GM13976 (cell line): ENCODE results near the gene KRT85.

ENCODE experiments used
- DNase-seq: peaks from one replicate; pipeline ENCODE4 v3.0.0; 2012; ENCODE audit warnings: low spot score
- CTCF ChIP-seq: IDR thresholded peaks from 2 replicates; pipeline ENCODE4 v1.5.1; 2012; ENCODE audit warnings: borderline replicate concordance, mild to moderate bottlenecking; ENCODE audit not compliant: insufficient read depth; ENCODE audit errors: extremely low read depth, missing control alignments, control extremely low read depth
- in situ Hi-C: fragments of 300-500 bp; cut with MboI; formaldehyde crosslinking; loops from one replicate; pipeline ENCODE4 v1.12.0; 2022; ENCODE audit warnings: low sequenced_read_pairs, mixed read lengths, inconsistent platforms; ENCODE audit not compliant: unreplicated experiment

KRT85 gene

GRCh38 chr12:52334185-52334584 is 33.1 kb downstream of the KRT85 start:
- TF ChIP-seq CTCF = no peak
- in situ Hi-C loops = no loop called here
- DNase-seq = no peak

DNA sequence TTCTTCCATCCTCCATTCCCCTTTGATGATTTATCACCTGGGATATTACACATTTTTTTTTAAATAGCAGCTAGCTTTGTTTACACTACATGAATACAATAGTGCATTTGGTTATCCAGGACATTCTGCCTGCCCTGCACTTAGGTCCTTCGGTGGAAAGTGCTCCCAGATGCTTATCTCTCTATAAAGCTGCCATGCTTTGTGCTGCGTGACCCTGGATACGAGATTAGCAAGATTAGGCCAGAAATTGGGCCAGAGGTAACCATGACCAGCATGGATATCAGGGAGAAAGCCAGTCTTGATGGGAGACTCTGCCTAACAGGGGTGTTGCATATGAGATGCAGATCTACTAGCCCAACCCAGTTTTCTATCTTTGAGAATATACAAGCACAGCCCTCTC is 34.0 kb downstream of the KRT85 start:
- in situ Hi-C loops = no loop called here
- no peak for DNase-seq
- TF ChIP-seq CTCF = no peak

DNA sequence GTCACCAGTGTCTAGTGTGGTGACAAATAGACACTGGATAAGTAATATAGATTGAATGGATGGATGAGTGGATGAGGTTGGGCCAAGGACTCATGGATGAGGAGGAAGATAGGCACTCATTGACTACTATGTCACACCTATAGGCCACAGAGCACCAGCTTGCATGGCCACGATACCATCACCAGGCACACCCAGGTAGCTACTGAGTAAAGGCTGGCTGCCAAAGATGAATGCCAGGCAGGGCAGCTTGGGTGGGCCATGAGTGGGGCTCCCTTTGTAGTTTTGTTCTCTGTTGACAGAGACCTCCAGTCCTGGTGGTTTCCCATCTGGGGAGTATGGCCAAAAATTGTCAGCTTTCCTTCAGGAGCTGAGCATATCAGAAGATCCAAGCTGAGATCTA is 34.9 kb downstream of the KRT85 start:
- no peak for DNase-seq
- in situ Hi-C loops = no loop called here
- TF ChIP-seq CTCF = no peak

DNA sequence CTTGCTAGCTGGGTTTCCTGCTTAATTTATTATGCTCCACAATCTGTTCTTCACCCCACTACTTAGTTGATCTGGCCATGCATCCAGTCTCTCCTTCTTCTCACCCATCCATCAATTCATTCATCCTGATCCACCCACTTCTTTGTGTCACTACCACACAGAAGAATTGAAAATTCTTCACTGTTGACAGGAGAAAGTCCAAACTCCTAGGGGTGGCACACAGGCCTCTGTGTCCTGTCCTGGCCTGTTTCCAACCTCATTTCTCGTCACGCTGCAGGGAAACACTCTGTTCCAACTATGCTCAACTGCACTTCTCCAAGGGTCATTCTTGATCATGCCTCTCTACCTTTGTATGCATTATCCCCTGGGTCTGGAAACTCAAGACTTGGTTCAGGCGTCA is 35.4 kb downstream of the KRT85 start:
- in situ Hi-C loops = no loop called here
- no peak for DNase-seq
- TF ChIP-seq CTCF = no peak

DNA sequence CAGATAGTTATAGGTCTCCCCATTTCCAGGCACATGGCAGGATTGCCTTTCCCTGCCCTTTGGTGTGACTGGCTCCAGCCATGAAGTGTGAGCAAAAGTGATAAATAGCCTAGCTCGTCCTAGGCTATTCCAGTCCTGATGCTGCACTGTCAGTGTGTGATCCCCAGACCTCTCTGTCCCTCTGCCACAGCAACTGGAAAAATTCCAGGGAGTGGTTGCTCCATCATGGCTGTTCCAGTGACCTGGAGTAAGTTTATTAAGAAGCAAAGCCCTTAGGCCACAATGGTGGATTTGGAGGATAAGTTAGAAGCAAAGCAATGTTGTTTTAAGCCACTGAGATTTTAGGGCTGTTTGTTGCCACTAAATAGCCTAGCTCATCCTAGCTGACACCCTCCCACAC is 36.2 kb downstream of the KRT85 start:
- in situ Hi-C loops = no loop called here
- no peak for DNase-seq
- no peak for TF ChIP-seq CTCF

DNA sequence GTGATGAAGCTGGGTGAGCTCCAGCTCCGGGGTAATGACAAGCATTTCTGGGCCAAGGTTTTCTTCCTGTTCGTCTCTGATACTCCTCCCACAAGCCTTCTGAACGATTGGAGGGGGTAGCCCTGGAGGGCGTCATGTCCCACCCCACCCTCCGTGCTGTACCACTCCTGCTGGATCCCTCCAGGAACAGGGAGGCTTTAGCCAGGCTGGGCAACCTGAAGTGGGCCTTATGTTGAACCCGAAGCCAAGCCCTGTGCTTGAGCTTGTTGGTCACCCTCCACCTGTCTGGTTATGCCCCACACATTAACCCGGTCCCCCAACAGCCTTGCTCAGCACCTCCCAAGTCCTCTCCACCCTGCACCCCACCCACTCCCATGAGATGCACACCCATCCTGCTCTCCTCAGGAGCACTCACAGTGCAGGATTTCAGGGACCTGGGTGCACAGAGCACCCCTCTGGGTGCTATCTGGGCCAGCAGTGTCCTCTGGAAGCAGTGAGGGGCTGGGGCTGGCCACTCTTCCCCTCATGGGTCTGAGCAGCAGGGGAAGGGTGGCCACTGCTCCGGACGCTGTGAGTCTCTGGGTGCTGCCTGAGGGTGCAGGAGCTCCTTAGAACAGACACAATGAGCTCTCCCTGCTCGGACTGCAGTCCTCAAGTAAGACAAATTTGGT is 39.3 kb downstream of the KRT85 start:
- TF ChIP-seq CTCF = no peak
- DNase-seq = no peak
- in situ Hi-C loops = no loop called here
